Activated T-helper 1 cell treated with Interleukin-2 at 50 U/mL for 16 hours (primary cell): ENCODE data around the gene MAPKAP1.
"Not testable (repeated sequence)": the region's sequence is repeated elsewhere in the genome, so short reads cannot be mapped to it uniquely, and the experiment has no call there.

Source experiments
- DNase-seq: peaks from one replicate; pipeline ENCODE4 v3.0.0-alpha.2; 2020; ENCODE audit warnings: low read depth

Gene MAPKAP1

DNA sequence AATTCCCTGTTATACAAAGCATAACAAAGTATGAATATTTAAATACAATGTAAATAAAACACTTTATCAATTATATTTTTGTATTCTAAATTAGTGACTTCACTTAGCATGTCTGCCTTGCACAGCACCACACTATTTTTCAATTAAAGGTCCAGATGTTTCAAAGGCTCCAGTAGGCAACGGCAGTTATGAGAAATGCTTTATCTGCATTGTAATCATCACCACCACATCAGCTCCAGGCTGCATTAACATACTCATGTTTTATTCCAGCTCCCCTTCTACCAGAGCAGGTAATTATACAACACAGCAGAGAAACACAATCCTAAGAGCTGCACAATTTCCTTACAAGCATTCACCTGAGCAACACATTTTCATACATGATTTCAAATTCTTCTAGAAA, 102.8 kb downstream of the MAPKAP1 start:
- no peak for DNase-seq

DNA sequence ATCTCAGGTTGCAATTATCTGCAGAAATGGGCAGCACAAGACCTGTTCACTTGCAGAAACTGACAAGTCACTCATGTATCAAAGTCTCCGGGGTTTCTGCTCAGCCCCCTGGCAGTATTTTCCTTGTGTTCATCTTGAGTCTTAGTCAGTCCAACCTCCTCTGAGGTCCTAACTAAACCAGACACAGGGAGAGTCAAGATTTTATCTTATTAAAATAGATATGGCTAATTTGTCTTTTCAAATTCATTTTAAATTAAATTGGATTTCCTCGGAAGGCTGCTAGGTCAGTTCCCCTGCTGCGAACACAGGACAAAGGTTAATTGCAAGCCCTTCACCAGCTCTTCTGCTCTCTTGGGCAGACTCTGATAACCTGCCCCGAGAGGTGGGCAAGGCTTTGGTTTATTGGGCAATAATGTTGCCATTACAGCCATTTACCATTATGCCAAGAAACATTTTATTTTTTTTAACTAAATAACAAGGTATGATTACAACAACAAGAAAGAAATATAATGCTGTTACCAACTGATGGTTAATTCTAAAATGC, 103.5 kb downstream of the MAPKAP1 start:
- DNase-seq, result no peak

DNA sequence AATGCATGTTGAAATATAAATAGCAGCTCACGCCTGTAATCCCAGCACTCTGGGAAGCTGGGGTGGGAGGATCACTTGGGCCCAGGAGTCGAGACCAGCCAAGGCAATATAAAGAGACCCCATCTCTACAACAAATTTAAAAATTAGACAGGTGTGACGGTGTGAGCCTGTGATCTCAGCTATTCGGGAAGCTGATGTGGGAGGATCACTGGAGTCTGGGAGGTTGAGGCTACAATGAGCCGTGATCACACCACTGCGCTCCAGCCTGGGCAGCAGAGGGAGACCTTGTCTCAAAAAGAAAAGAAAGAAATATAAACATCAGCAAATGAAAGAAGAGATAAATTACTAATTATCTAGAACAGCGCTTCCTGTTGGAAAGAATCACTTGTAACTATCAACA, 105.0 kb downstream of the MAPKAP1 start:
- DNase-seq, result no peak

DNA sequence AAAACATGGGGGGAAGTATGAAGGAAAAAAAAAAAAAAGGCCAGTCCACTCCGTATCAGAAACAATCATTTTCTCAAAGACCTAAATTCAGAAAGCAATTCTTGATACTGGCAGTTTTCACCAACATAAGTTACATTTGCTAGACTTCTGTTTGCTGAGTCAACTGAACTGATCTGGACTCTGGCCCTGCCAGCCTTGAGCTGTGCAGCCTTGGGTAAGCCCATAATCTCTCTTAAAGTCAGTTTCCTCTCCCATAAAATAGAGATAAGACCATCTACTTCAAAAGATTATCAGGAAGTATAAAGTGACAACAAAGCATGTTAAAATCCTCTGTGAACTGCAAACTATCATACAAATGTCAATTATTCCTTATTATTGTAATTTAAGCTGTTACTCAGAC, 106.8 kb downstream of the MAPKAP1 start:
- DNase-seq, result no peak

DNA sequence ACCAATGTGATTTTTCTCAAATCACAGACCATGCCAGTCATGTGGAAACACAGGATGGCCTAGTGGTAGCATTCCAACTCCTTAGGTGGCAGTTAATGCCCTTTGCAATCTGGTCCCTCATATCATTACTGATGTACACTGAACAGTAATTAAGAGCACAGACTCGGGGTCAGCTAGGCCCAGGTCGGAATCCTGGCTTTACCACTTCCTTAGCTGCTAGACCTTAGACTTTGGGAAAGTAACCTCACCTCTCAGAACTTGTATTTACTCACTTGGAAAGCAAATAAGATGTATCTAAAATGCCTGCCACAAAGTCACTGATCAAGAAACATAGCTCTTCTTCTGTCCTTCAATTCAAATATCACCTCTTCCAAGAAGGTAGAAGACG, 112.8 kb downstream of the MAPKAP1 start:
- DNase-seq, result no peak

DNA sequence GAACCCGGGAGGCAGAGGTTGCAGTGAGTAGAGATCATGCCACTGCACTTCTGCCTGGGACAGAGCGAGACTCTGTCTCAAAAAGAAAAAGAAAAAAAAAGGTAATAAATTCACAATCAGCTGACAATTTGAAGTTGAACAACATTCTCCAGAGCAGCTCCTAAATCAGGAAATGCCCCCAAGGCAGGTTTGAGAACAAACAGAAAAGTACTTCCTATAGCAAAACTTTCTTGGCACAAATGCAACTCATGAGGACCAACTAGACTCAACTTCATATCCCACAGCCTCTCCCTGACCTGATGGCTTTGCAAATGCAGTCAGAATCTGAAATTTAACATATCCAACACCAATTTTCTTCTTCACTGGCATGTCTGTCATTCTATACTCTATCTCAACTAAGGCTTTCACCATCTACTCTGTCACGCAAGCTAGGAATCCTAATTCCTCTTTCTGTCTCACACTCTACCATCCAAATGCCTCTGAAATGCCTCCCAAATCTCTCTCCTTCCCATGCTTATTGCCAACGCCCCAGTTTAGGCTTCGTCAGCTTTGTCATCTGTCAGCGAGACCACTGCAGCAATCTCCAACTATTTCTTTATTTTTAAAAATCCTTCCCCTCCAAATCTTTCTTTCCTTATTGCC, 113.3 kb downstream of the MAPKAP1 start:
- no peak for DNase-seq

DNA sequence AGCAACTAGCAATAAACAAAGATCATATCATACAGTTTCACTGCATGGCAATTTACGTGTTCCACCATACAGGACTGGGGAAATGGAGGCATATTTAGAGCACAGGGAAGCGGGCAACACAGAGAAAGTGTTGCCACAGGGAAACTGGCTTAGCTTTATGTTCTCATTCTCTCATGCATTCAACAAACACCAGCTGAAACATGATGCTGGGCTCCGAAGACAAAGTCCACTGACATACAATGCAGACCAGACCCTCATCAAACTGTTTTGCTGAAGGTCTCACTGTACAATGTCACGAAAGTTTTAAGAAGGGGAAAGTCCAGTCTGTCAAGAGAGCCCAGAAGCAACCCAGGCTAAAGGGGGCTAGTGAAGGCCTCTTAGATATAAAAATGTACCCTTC, 115.1 kb downstream of the MAPKAP1 start:
- no peak for DNase-seq

DNA sequence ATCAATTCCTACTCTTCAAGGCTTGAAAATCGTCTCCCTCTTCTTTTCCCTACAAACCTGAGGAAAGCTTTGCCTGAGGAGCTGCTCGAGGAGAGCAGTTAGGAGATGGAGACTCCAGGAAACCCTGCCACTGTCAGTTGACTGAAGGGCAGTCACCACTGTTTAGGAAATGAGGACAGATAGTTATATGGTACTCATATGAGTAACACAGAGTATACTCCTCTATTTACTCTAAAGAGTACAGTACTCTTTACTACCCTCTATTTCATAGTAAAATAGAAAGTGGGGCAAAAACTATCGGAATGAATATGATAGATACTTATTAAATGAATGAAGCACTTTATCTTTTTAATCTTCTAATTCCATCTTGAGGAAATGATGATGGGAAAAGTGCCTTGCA, 115.8 kb downstream of the MAPKAP1 start:
- no peak for DNase-seq

DNA sequence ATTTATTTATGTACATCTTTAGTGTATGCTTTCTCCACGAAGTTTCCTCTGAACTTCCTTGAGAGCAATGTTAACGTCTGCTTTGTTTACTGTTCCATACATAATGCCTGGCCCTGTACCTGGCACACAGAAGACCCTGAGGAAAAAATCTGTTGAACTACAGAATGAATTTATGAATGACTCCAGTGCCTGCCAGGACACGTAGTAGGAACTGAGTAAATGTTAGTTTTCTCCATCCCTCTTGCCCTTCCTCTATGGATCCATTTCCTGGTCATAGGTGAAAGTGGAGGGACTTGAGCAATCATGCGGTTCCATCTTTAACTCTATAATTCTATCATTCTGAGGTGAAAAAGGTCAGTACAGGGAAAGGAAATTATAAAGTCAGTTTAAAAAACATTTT, 117.7 kb downstream of the MAPKAP1 start:
- no peak for DNase-seq

DNA sequence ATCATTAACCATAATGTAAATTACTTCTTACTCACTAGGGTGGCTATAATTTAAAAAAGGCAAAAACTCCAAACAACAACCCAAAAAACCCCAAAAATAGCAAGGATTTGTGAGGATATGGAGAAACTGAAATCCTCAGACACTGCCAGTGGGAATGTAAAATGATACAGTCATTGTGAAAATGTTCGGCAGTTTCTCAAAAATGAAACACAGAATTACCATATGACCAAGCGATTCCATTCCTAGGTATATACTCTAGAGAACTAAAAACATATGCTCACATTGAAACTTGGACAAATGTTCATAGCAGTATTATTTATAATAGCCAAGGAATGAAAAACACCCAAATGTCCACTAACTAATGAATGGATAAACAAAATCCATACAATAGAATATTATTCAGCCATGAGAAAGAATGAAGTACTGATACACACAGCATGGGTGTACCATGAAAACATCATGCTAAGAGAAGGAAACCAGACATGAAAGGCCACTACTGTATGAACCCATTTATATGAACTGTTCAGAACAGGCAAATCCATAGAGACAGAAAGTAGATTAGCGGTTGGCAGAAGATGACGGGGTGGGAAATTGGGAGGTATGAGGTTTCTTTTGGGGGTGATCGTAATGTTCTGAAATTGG, 119.1 kb downstream of the MAPKAP1 start:
- no peak for DNase-seq

DNA sequence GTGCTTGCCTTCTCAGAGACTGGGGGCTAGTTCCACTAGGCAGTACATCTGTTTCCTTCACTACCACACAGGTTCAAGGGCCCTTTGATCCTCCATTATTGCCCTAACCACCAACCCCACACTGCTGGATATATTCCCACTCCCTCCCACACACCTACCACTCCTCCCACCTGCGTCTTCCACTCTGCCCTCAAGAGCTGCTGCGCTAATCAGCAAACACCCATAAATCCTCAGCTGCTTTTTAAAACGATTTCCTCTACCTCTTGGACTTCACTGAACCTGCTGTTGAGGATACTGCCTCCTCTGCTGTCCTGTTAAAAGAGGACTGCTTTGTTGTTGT, 120.9 kb downstream of the MAPKAP1 start:
- DNase-seq, result no peak

DNA sequence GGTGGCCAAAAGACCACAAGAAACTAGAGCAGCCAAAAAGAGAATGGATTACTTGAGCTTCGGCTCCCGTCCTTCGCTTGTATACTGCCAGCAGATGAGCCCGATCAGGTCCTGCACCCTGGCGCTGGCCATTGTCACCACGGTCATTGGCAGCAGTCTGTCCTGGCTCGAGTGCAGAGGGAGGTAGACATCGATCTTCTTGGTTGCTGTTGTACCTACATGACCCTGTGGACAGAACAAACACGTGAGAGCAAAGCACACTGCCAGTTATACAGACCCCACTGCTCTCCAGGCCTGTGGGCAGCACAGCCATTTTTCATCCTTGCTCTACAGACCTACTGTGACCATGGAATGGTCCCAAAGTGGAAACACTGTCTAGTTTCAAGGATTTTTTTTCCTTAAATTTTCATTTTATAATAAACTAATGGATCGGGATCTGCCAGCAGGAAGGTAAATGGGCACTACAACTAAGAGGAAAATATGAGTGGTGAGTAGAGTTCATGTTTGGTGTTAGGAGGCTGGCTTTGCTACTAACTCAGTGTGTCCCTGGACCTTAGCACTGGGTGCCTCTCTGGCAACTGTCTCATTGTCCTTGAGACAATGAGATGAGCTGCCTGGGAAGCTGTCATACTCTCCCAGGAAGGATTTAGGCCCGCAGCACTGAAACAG, 121.4 kb downstream of the MAPKAP1 start:
- DNase-seq, result no peak

DNA sequence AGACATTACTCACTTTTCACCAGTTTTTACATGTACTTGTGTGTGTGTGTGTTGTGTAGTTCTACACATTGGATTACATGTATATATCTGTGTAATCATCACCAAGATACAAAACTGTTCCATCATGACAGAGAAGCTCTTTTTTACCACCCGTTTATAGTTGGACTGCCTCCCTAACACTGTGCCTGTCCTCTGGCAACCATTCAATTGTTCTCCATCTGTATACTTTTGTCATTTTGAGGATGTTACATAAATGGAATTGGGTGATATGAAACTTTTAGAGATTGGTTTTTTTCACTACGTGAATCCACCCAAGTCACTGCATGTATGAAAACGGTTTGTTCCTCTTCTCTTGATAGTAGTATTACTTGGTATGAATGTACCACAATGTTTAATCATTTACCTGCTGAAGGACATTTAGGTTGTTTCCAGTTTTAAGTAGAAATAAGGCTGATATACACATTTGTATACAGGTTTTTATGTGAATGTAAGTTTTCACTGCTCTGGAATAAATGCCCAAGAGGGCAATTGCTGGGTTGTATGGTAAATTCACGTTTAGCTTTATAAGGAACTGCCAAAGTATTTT, 126.2 kb downstream of the MAPKAP1 start:
- DNase-seq, result no peak

DNA sequence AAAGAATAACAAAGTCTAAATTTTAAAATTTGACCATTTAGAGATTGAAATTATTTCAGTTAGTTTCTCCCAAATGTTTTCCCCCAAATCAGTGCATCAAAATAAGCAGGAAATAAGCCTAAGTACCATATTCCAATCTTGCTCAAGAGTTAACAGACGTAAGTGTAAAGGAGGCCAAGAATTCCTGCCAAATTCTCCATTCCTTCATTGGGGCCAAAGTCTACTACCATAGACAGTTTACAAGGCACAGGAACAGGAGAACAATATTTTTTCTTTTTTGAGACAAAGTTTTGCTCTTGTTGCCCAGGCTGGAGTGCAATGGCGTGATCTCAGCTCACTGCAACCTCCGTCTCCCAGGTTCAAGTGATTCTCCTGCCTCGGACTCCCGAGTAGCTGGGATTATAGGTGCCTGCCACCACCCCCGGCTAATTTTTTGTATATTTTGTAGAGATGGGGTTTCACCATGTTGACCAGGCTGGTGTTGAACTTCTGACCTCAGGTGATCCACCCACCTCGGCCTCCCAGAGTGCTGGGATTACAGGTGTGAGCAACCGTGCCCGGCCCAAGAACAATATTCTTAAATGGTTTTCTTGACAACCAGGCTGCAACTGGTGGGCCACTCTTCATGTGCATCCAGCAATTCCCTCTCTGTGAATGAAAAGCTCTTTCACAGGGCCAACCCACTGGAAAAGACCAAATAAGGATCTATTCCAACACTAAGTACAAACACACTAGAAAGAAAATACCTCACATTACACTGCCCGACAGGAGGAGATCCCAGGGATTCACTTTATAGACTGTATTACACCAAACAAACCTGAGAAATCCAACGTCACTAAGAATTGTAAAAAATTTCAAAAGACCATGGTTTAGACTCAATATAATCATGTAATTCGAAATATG, 127.7 kb downstream of the MAPKAP1 start:
- no peak for DNase-seq

DNA sequence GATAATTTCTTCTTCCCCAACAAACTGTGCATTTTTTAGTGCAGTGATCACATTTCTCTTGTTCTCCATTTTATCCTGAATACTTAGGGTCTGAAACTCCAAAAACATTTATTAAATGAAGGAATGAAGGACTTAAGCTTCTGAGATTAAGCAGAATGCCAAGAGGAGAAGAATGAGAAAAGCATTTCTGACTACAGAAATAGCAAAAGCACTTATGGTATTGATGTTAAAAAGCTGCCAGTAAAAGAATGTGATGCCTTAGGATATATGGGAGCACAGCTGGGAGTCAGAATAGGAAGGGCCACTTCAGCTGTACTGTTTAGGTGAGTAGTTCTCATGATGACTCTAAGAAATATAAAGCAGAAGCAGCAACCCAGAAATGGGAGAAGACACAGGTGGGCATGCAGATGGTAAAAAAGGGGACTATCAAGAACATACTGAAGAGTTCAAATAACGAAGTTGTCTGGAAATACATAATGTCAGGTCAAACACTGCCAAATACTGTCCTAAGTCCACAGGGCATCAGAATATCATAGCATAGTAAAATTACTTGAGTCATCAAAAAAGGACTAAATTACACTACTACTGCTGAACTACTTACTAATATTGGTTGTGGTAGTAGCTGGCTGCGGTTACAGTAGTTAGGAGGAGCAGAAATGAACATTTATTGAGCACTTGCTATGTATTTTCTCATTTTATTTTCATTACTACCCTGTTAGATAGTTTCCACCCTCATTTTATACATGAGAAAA, 132.7 kb downstream of the MAPKAP1 start:
- no peak for DNase-seq

DNA sequence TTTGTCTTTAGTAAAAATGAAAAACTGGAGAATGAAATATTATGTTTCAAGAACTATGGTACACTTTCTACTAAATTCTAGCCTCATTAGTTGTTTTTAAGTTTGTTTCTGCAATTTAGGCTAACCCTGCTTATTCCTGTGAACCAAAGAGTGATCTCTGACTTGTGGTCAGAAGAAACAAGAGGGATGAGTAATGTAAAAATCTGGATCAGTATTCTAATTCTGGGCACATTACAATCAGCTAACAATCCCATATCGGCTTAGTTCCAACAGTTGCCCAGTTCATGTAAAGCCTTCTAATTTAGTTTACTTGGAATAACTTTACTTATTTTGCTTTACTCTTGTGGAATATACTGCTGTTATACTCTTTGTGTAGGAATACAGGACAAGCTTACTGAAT, 134.5 kb downstream of the MAPKAP1 start:
- not testable (repeated sequence) for DNase-seq

DNA sequence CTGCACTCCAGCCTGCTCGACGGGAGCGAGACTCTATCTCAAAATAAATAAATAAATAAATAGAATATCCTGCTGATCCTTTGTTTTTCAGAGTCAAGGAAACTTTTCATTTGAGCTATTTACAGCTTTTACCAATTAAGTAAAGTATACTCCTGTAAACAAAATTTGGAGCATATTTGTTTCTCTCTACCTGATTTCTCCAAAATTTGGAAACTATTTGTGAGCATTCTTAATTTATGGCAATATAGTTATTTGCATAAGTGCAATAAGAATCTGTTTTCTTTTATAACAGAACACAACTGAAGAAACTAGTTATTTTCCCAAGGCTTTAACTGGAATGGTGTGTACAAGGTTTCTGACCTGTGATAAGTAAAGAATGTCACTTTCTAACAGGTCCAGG, 135.2 kb downstream of the MAPKAP1 start:
- not testable (repeated sequence) for DNase-seq

DNA sequence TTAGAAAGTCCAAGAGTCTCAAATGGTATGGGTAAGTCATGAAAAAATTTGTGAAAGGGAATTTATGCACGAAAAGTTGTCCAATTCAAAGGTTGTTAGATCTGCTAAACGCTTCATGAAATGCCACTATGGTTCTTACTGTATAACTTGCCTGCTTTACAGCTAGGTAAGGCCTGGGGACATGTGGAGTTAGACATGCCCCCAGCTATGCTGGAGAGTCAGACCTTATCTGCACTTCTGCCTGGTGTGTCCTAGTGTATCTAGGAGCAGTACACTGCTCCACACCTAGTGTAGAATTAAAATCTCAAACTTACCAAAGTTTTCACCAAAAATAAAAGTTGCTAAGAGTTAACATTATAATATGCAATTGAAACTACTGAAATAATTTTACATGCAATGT, 136.8 kb downstream of the MAPKAP1 start:
- no peak for DNase-seq

DNA sequence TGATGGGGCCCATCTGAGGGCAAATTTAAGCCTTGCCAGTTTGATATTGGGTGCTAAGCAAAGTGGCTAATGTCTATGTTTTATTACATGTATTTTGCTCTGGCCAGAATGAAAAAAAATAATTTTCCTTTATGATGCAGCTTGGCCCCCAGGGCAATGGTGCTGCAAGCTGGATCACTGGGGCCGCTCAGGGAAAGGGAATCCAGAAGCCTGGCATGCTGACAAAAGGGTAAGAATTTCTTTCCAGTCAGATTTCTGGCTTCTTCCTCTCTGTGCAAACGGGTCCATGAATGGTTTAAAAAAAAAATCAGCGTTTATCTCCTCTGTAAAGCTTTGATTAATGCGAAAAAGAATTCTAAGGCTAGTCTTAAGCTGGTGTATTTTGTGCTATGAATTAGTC, 138.4 kb downstream of the MAPKAP1 start:
- DNase-seq, result no peak

DNA sequence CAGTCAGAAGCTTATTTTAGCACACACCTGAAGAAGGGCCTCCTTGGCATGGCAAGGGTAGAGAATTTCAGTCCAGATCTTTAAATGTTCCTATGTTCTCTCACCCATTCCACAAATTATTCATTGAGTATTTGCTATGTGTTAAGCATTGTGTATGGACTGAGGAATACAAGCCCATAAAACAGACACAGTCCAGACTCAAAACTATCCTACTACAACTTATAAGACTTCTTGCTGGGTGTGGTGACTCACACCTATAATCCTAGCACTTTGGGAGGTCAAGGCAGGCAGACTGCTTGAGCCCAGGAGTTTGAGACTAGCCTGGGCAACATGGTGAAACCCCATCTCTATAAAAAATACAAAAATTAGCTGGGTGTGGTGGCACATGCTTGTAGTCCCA, 141.0 kb downstream of the MAPKAP1 start:
- DNase-seq, result not testable (repeated sequence)

DNA sequence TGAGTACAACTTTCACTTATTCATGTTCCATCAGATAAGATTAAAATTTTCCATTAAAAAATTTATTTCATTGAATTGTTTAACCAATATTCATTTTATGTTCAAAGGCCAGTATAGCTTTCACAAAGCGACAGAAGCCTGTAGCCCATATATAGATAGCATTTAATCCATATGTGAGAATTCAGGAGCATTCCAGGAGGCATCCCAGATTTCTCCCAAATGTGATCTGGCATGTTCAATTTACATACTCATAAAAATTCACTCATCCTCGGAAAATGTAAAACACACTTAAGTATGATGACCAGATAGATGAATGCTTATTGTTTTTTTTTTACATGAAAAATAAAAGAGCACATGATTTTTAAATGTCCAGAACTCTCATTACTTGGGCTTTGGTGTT, 141.9 kb downstream of the MAPKAP1 start:
- no peak for DNase-seq
